Keratinocyte (primary cell): ENCODE results near the gene RSPRY1. TPM values are rescaled to one million over a fixed set of nuclear protein-coding genes. Genes with fewer than 3 reads are reported as not detected.

ENCODE experiments used
- DNase-seq: peaks from one replicate; pipeline ENCODE4 v3.0.0-alpha.2; 2011; ENCODE audit warnings: low read depth, missing footprints, low spot score
- FAIRE-seq: peaks from 2 replicates; lab custom pipeline; 2011; peaks lifted over from hg19 to GRCh38; lab: Jason Lieb, UNC
- H2AFZ ChIP-seq: 2 replicates; pipeline ENCODE4 v1.6.0; 2012; ENCODE audit warnings: low read length, control low read depth, inconsistent platforms; ENCODE audit not compliant: control insufficient read depth
- H3K27ac ChIP-seq: 2 replicates; pipeline ENCODE4 v1.5.1; 2011; ENCODE audit warnings: low read length; ENCODE audit not compliant: control insufficient read depth, insufficient read depth
- H3K27me3 ChIP-seq: 3 replicates; pipeline ENCODE4 v1.6.0; 2011; ENCODE audit warnings: low read length; ENCODE audit not compliant: control insufficient read depth, insufficient read depth; ENCODE audit errors: extremely low read depth
- H3K36me3 ChIP-seq, 2 experiments: 2 replicates in 1 of 2; 3 replicates in 1 of 2; pipeline ENCODE4 v1.5.1; 2011; ENCODE audit warnings: low read length in 2 of 2, mild to moderate bottlenecking in 1 of 2; ENCODE audit not compliant: control insufficient read depth in 2 of 2, insufficient read depth in 2 of 2; ENCODE audit errors: extremely low read depth in 1 of 2
- H3K4me1 ChIP-seq: 3 replicates; pipeline ENCODE4 v1.5.1; 2011; ENCODE audit warnings: low read length; ENCODE audit not compliant: control insufficient read depth, insufficient read depth; ENCODE audit errors: extremely low read depth
- H3K4me2 ChIP-seq: 3 replicates; pipeline ENCODE4 v1.6.0; 2011; ENCODE audit warnings: low read depth, low read length; ENCODE audit not compliant: control insufficient read depth, insufficient read depth; ENCODE audit errors: extremely low read depth
- H3K4me3 ChIP-seq, 3 experiments: fragments of 200-600 bp in 1 of 3; sonication (generic) in 1 of 3; 2 replicates in 2 of 3; 3 replicates in 1 of 3; pipeline ENCODE4 v1.5.1; 2011 to 2016; ENCODE audit warnings: low read length in 3 of 3, mild to moderate bottlenecking in 3 of 3, control low read depth in 2 of 3, inconsistent platforms in 1 of 3, low read depth in 1 of 3, mixed read lengths in 1 of 3, mixed run types in 1 of 3, moderate library complexity in 1 of 3; ENCODE audit not compliant: control insufficient read depth in 2 of 3, insufficient read depth in 2 of 3; ENCODE audit errors: extremely low read depth in 1 of 3
- H3K79me2 ChIP-seq: 2 replicates; pipeline ENCODE4 v1.6.0; 2012; ENCODE audit warnings: low read length; ENCODE audit not compliant: control insufficient read depth, insufficient read depth
- H3K9ac ChIP-seq: 3 replicates; pipeline ENCODE4 v1.6.0; 2011; ENCODE audit warnings: low read length; ENCODE audit not compliant: control insufficient read depth, insufficient read depth; ENCODE audit errors: extremely low read depth
- H3K9me1 ChIP-seq: 3 replicates; pipeline ENCODE4 v1.6.0; 2011; ENCODE audit warnings: low read length; ENCODE audit not compliant: control insufficient read depth, insufficient read depth; ENCODE audit errors: extremely low read depth
- H3K9me3 ChIP-seq: 2 replicates; pipeline ENCODE4 v1.5.1; 2012; ENCODE audit warnings: low read depth, low read length; ENCODE audit not compliant: control insufficient read depth
- H4K20me1 ChIP-seq: 3 replicates; pipeline ENCODE4 v1.6.0; 2011; ENCODE audit warnings: low read length; ENCODE audit not compliant: control insufficient read depth, insufficient read depth; ENCODE audit errors: extremely low read depth
- CTCF ChIP-seq, 3 experiments: IDR thresholded peaks in 1 of 3; conservative IDR thresholded peaks in 1 of 3; optimal IDR thresholded peaks in 1 of 3; 2 replicates in 2 of 3; 3 replicates in 1 of 3; pipeline versions ENCODE3 to v1.5.1; 2011; ENCODE audit warnings: low read length in 3 of 3, mild to moderate bottlenecking in 3 of 3, moderate library complexity in 2 of 3, control low read depth in 1 of 3, inconsistent platforms in 1 of 3; ENCODE audit not compliant: insufficient read depth in 2 of 3; ENCODE audit errors: extremely low read depth in 1 of 3
- EZH2 ChIP-seq: IDR thresholded peaks from one replicate; pipeline ENCODE4 v1.6.1; 2012; ENCODE audit warnings: inconsistent platforms, mild to moderate bottlenecking, low read length, moderate library complexity
- dilution Hi-C: fragments of 300-500 bp; cut with MboI; formaldehyde crosslinking; loops from one replicate; pipeline ENCODE4 v1.7.0; 2020; ENCODE audit warnings: low sequenced_read_pairs; ENCODE audit not compliant: extremely low pct_ligation_motif_present
- polyA plus RNA-seq, 5 experiments: library from polyadenylated mRNA; depleted of rRNA in 3 of 5; stranded (reverse) in 3 of 5; stranded (forward) in 1 of 5; unstranded in 1 of 5; fragments of >200 nt; gene quantifications; 1 replicate in 1 of 5; 2 replicates in 3 of 5; 3 replicates in 1 of 5; pipeline versions ENCODE4 v1.2.1 to v1.2.3, GENCODE V29; 2011 to 2012; ENCODE audit warnings: missing spikeins in 2 of 5, low read depth in 1 of 5, low replicate concordance in 1 of 5

Gene RSPRY1
- polyA plus RNA-seq, 1 donor (not counting 4 experiments of a cell fraction or from before 2014, with no cell fraction given): 42.2 TPM

- dilution Hi-C loops: no loop called here
- TF ChIP-seq CTCF (optimal IDR thresholded peaks at IDR 0.05 in 1 of 3, IDR thresholded peaks at IDR 0.05 in 1 of 3, conservative IDR thresholded peaks at IDR 0.05 in 1 of 3; ENCODE audit: extremely low read depth in 1 of 3, insufficient read depth in 2 of 3, low read length in 3 of 3) (no peak), EZH2 (no peak)
- H3K9me3 ChIP-seq: no peaks in the 10 kb centered on the region
- H3K9ac ChIP-seq: no peak overlapping the region
- H3K36me3 ChIP-seq: peaks cover 23 to 25% of the 10 kb centered on the region in 2 experiments
- FAIRE-seq: no peak
- no peaks in the 10 kb centered on the region for H3K79me2 ChIP-seq
- H3K9me1 ChIP-seq: no peaks in the 10 kb centered on the region
- no peak overlapping the region for H2AFZ ChIP-seq
- no peak overlapping the region for H3K27ac ChIP-seq
- H3K4me1 ChIP-seq: peaks cover 20% of the 10 kb centered on the region
- no peaks in the 10 kb centered on the region for H3K27me3 ChIP-seq
- H3K4me2 ChIP-seq: no peak overlapping the region
- H4K20me1 ChIP-seq: no peaks in the 10 kb centered on the region
- no peak for DNase-seq
- no peak overlapping the region for H3K4me3 ChIP-seq
Observed at GRCh38 chr16:57251352-57251751, 65.2 kb downstream of the RSPRY1 start.

- Histone ChIP-seq H3K9me3 (no peaks in the 10 kb centered on the region), H3K27me3 (no peaks in the 10 kb centered on the region), H3K27ac (no peak overlapping the region), H3K79me2 (no peaks in the 10 kb centered on the region), H3K4me2 (no peak overlapping the region), H3K9ac (no peak overlapping the region), H3K9me1 (no peaks in the 10 kb centered on the region), H4K20me1 (no peaks in the 10 kb centered on the region), H2AFZ (no peak overlapping the region), H3K36me3 (peaks cover 23% of the 10 kb centered on the region in 2 experiments), H3K4me1 (peaks cover 23% of the 10 kb centered on the region), H3K4me3 (no peak overlapping the region)
- FAIRE-seq (peak; percentile 57), DNase-seq (no peak)
- dilution Hi-C loops: no loop called here
- TF ChIP-seq EZH2: no peak
- no peak for TF ChIP-seq CTCF (optimal IDR thresholded peaks at IDR 0.05 in 1 of 3, IDR thresholded peaks at IDR 0.05 in 1 of 3, conservative IDR thresholded peaks at IDR 0.05 in 1 of 3; ENCODE audit: extremely low read depth in 1 of 3, insufficient read depth in 2 of 3, low read length in 3 of 3)
Observed at GRCh38 chr16:57252148-57252721, 66.1 kb downstream of the RSPRY1 start.
